T-helper 17 cell (primary cell): ENCODE measurements around the gene MED13L. TPM values are rescaled to one million over a fixed set of nuclear protein-coding genes. Genes with fewer than 3 reads are reported as not detected.

Experiments used
- ATAC-seq: fragments of 150-1000 bp; cut with Tn5 transposase; 2 replicates; pipeline ENCODE4 v1.10.0; 2021; ENCODE audit warnings: mild to moderate bottlenecking, moderate library complexity
- DNase-seq, 3 donors: peaks; one replicate each; pipeline versions ENCODE4 v3.0.0 to v3.0.0-alpha.2; 2020 to 2021
- H3K9me3 ChIP-seq: one replicate; pipeline ENCODE4 v1.7.0; 2013; ENCODE audit warnings: low read length, mild to moderate bottlenecking; ENCODE audit not compliant: control insufficient read depth, poor library complexity, severe bottlenecking
- H3K27ac Mint-ChIP-seq: one replicate; pipeline ENCODE4 v1.8.0; 2022; ENCODE audit warnings: mild to moderate bottlenecking, moderate library complexity, mixed read lengths
- H3K27me3 Mint-ChIP-seq: one replicate; pipeline ENCODE4 v1.8.0; 2022; ENCODE audit warnings: mixed read lengths
- H3K36me3 Mint-ChIP-seq: one replicate; pipeline ENCODE4 v1.8.0; 2022; ENCODE audit warnings: low read depth, mixed read lengths
- H3K4me1 Mint-ChIP-seq: one replicate; pipeline ENCODE4 v1.8.0; 2022; ENCODE audit warnings: mild to moderate bottlenecking, mixed read lengths
- H3K4me3 Mint-ChIP-seq: one replicate; pipeline ENCODE4 v1.8.0; 2022; ENCODE audit warnings: mild to moderate bottlenecking, moderate library complexity, mixed read lengths
- total RNA-seq, 4 donors: library from RNA in 2 of 4; stranded (reverse) in 2 of 4; gene quantifications; one replicate each; pipeline ENCODE4 v1.2.3 and lab custom pipeline; 2022 to 2026

Gene MED13L
- total RNA-seq, 2 donors from 2014 or later = 184 to 193 TPM

- Mint-ChIP-seq H3K27me3 (no peaks in the 10 kb centered on the region), H3K36me3 (peaks cover 12% of the 10 kb centered on the region), H3K27ac (no peak overlapping the region), H3K4me1 (no peaks in the 10 kb centered on the region), H3K4me3 (no peak overlapping the region)
- H3K9me3 ChIP-seq = no peaks in the 10 kb centered on the region
- ATAC-seq (no peak), DNase-seq (no peak)
These were observed 302.1 kb downstream of the MED13L start for GRCh38 chr12:115975411-115975810.

GRCh38 chr12:115973968-115974724, 303.3 kb downstream of the MED13L start:
- DNase-seq (no peak), ATAC-seq (no peak)
- Mint-ChIP-seq H3K4me3 (no peak overlapping the region), H3K36me3 (peaks cover 12% of the 10 kb centered on the region), H3K27me3 (no peaks in the 10 kb centered on the region), H3K27ac (no peak overlapping the region), H3K4me1 (peaks cover 1% of the 10 kb centered on the region)
- no peaks in the 10 kb centered on the region for H3K9me3 ChIP-seq

- no peak overlapping the region for H3K27ac Mint-ChIP-seq
- peaks cover 15% of the 10 kb centered on the region for H3K36me3 Mint-ChIP-seq
- no peak for ATAC-seq
- H3K4me1 Mint-ChIP-seq = peaks cover 6% of the 10 kb centered on the region
- no peaks in the 10 kb centered on the region for H3K27me3 Mint-ChIP-seq
- H3K4me3 Mint-ChIP-seq = no peak overlapping the region
- no peak for DNase-seq
- H3K9me3 ChIP-seq = no peaks in the 10 kb centered on the region
These were observed 304.4 kb downstream of the MED13L start for GRCh38 chr12:115973066-115973465.

- peaks cover 13% of the 10 kb centered on the region for H3K36me3 Mint-ChIP-seq
- H3K27ac Mint-ChIP-seq = no peak overlapping the region
- H3K27me3 Mint-ChIP-seq = no peaks in the 10 kb centered on the region
- no peak for DNase-seq
- peaks cover 7% of the 10 kb centered on the region for H3K4me1 Mint-ChIP-seq
- no peaks in the 10 kb centered on the region for H3K9me3 ChIP-seq
- ATAC-seq = no peak
- no peak overlapping the region for H3K4me3 Mint-ChIP-seq
These were observed 305.3 kb downstream of the MED13L start for GRCh38 chr12:115972241-115972640.

GRCh38 chr12:115968211-115968610, 309.3 kb downstream of the MED13L start:
- DNase-seq (no peak), ATAC-seq (no peak)
- Mint-ChIP-seq H3K4me3 (no peak overlapping the region), H3K27ac (peak overlapping the region; percentile 27), H3K27me3 (no peaks in the 10 kb centered on the region), H3K4me1 (peaks cover 17% of the 10 kb centered on the region), H3K36me3 (peaks cover 18% of the 10 kb centered on the region)
- H3K9me3 ChIP-seq = no peaks in the 10 kb centered on the region

- no peak overlapping the region for H3K27ac Mint-ChIP-seq
- no peak overlapping the region for H3K4me3 Mint-ChIP-seq
- H3K36me3 Mint-ChIP-seq = peaks cover 13% of the 10 kb centered on the region
- no peaks in the 10 kb centered on the region for H3K9me3 ChIP-seq
- H3K27me3 Mint-ChIP-seq = no peaks in the 10 kb centered on the region
- DNase-seq (no peak), ATAC-seq (no peak)
- H3K4me1 Mint-ChIP-seq = peaks cover 17% of the 10 kb centered on the region
These were observed 311.1 kb downstream of the MED13L start for GRCh38 chr12:115966376-115966775.

GRCh38 chr12:115964626-115965025, 312.9 kb downstream of the MED13L start:
- Mint-ChIP-seq H3K36me3 (peaks cover 17% of the 10 kb centered on the region), H3K27ac (peak overlapping the region; percentile 32), H3K4me3 (no peak overlapping the region), H3K27me3 (no peaks in the 10 kb centered on the region), H3K4me1 (peaks cover 17% of the 10 kb centered on the region)
- H3K9me3 ChIP-seq = no peaks in the 10 kb centered on the region
- DNase-seq = no peak
- no peak for ATAC-seq

- Mint-ChIP-seq H3K4me1 (peaks cover 16% of the 10 kb centered on the region), H3K27ac (peak overlapping the region; percentile 32), H3K36me3 (peaks cover 17% of the 10 kb centered on the region), H3K4me3 (no peak overlapping the region), H3K27me3 (no peaks in the 10 kb centered on the region)
- ATAC-seq (no peak), DNase-seq (no peak)
- H3K9me3 ChIP-seq = no peaks in the 10 kb centered on the region
These were observed 313.3 kb downstream of the MED13L start for GRCh38 chr12:115964214-115964613.

GRCh38 chr12:115962216-115962615, 315.3 kb downstream of the MED13L start:
- H3K27me3 Mint-ChIP-seq = no peaks in the 10 kb centered on the region
- no peak overlapping the region for H3K27ac Mint-ChIP-seq
- no peak overlapping the region for H3K4me3 Mint-ChIP-seq
- H3K36me3 Mint-ChIP-seq = peaks cover 14% of the 10 kb centered on the region
- no peaks in the 10 kb centered on the region for H3K9me3 ChIP-seq
- H3K4me1 Mint-ChIP-seq = peaks cover 9% of the 10 kb centered on the region
- DNase-seq (no peak), ATAC-seq (no peak)

- peaks cover 9% of the 10 kb centered on the region for H3K4me1 Mint-ChIP-seq
- ATAC-seq (no peak), DNase-seq (no peak)
- no peak overlapping the region for H3K4me3 Mint-ChIP-seq
- H3K27ac Mint-ChIP-seq = peak overlapping the region; percentile 81
- no peaks in the 10 kb centered on the region for H3K27me3 Mint-ChIP-seq
- H3K36me3 Mint-ChIP-seq = peaks cover 9% of the 10 kb centered on the region
- no peaks in the 10 kb centered on the region for H3K9me3 ChIP-seq
These were observed 316.4 kb downstream of the MED13L start for GRCh38 chr12:115960868-115961802.

- no peak for DNase-seq
- ATAC-seq = no peak
- Mint-ChIP-seq H3K36me3 (peaks cover 4% of the 10 kb centered on the region), H3K27me3 (no peaks in the 10 kb centered on the region), H3K4me3 (no peak overlapping the region), H3K27ac (no peak overlapping the region), H3K4me1 (no peaks in the 10 kb centered on the region)
- no peaks in the 10 kb centered on the region for H3K9me3 ChIP-seq
These were observed 319.7 kb downstream of the MED13L start for GRCh38 chr12:115957686-115958290.

- no peak overlapping the region for H3K27ac Mint-ChIP-seq
- DNase-seq (no peak), ATAC-seq (no peak)
- no peaks in the 10 kb centered on the region for H3K4me1 Mint-ChIP-seq
- no peak overlapping the region for H3K4me3 Mint-ChIP-seq
- H3K36me3 Mint-ChIP-seq = peaks cover 6% of the 10 kb centered on the region
- no peaks in the 10 kb centered on the region for H3K27me3 Mint-ChIP-seq
- H3K9me3 ChIP-seq = no peaks in the 10 kb centered on the region
These were observed 320.8 kb downstream of the MED13L start for GRCh38 chr12:115956659-115957058.

- DNase-seq = no peak
- no peaks in the 10 kb centered on the region for H3K9me3 ChIP-seq
- H3K36me3 Mint-ChIP-seq = peaks cover 6% of the 10 kb centered on the region
- H3K4me3 Mint-ChIP-seq = no peak overlapping the region
- no peaks in the 10 kb centered on the region for H3K4me1 Mint-ChIP-seq
- no peak overlapping the region for H3K27ac Mint-ChIP-seq
- H3K27me3 Mint-ChIP-seq = no peaks in the 10 kb centered on the region
- no peak for ATAC-seq
These were observed 321.3 kb downstream of the MED13L start for GRCh38 chr12:115956236-115956635.
